Caco-2 (cell line): ENCODE measurements around the gene MOB2. TPM values are rescaled to one million over a fixed set of nuclear protein-coding genes. Genes with fewer than 3 reads are reported as not detected.

ENCODE experiments used
- BruUV-seq: library from RNA; stranded (reverse); fragments of 400-500 nt; replicated peaks from 2 replicates; lab custom pipeline; 2021; lab: Mats Ljungman, UMichigan
- CTCF ChIA-PET: fragments of 300-600 bp; sonication (Branson Sonifier 250); formaldehyde crosslinking; loops from one replicate; lab custom pipeline; 2022; ENCODE audit warnings: antibody characterized with exemption; lab: Charles Lee
- POLR2A ChIA-PET: fragments of 300-600 bp; sonication (Branson Sonifier 250); formaldehyde crosslinking; loops from one replicate; lab custom pipeline; 2022; ENCODE audit warnings: antibody characterized with exemption; lab: Charles Lee
- DNase-seq, 2 experiments: peaks; one replicate each; pipeline versions ENCODE4 v3.0.0 to v3.0.0-alpha.2; 2020 to 2022
- H3K27me3 ChIP-seq: replicated peaks from 2 replicates; pipeline ENCODE4 v1.6.0; 2011; ENCODE audit warnings: low read length; ENCODE audit not compliant: control insufficient read depth, insufficient read depth
- H3K36me3 ChIP-seq: 2 replicates; pipeline ENCODE4 v1.5.1; 2011; ENCODE audit warnings: low read length; ENCODE audit not compliant: control insufficient read depth, insufficient read depth
- H3K4me1 ChIP-seq: fragments of 250-450 bp; sonication (Bioruptor Pico); 2 replicates; pipeline ENCODE4 v1.5.1; 2020; ENCODE audit warnings: mild to moderate bottlenecking
- H3K4me3 ChIP-seq: 2 replicates; pipeline ENCODE4 v1.5.1; 2011; ENCODE audit warnings: low read depth, mild to moderate bottlenecking, control low read depth, low read length
- H3K9me3 ChIP-seq: fragments of 250-450 bp; sonication (Bioruptor Pico); 2 replicates; pipeline ENCODE4 v1.5.1; 2020; ENCODE audit warnings: mild to moderate bottlenecking, moderate library complexity
- H3K27ac Mint-ChIP-seq: one replicate; pipeline ENCODE4 v1.8.0; 2022; ENCODE audit warnings: mixed read lengths; ENCODE audit not compliant: unreplicated experiment
- H3K27me3 Mint-ChIP-seq: one replicate; pipeline ENCODE4 v1.8.0; 2022; ENCODE audit warnings: mixed read lengths; ENCODE audit not compliant: insufficient read depth, unreplicated experiment
- H3K36me3 Mint-ChIP-seq: one replicate; pipeline ENCODE4 v1.8.0; 2022; ENCODE audit warnings: mild to moderate bottlenecking, mixed read lengths; ENCODE audit not compliant: insufficient read depth, unreplicated experiment
- H3K4me1 Mint-ChIP-seq: one replicate; pipeline ENCODE4 v1.8.0; 2022; ENCODE audit warnings: low read depth, mixed read lengths; ENCODE audit not compliant: unreplicated experiment
- H3K4me3 Mint-ChIP-seq: one replicate; pipeline ENCODE4 v1.8.0; 2022; ENCODE audit warnings: mild to moderate bottlenecking, moderate library complexity, mixed read lengths; ENCODE audit not compliant: unreplicated experiment
- H3K9me3 Mint-ChIP-seq: one replicate; pipeline ENCODE4 v1.8.0; 2022; ENCODE audit warnings: mixed read lengths; ENCODE audit not compliant: unreplicated experiment
- intact Hi-C: fragments of 100-400 bp; cut with micrococcal nuclease; formaldehyde crosslinking; loops from one replicate; pipeline ENCODE4 v1.10.0; 2022; ENCODE audit not compliant: unreplicated experiment
- total RNA-seq: library from RNA; stranded (reverse); gene quantifications from 2 replicates; pipeline ENCODE4 v1.2.3, GENCODE V29; 2022
- TF ChIP-seq, protein P1 (sequence below), 2 experiments: fragments of 200-600 bp in 1 of 2; IDR thresholded peaks; 1 replicate in 1 of 2; 2 replicates in 1 of 2; pipeline versions ENCODE4 v1.5.1 to v1.8.0; 2011 to 2022; ENCODE audit warnings: antibody characterized with exemption in 1 of 2, control low read depth in 1 of 2, inconsistent platforms in 1 of 2, low read depth in 1 of 2, low read length in 1 of 2, mild to moderate bottlenecking in 1 of 2, moderate library complexity in 1 of 2; ENCODE audit not compliant: insufficient read depth in 1 of 2, severe bottlenecking in 1 of 2, unreplicated experiment in 1 of 2

The MOB2 gene
- total RNA-seq, 1 experiment from 2014 or later = 32.7 TPM

DNA sequence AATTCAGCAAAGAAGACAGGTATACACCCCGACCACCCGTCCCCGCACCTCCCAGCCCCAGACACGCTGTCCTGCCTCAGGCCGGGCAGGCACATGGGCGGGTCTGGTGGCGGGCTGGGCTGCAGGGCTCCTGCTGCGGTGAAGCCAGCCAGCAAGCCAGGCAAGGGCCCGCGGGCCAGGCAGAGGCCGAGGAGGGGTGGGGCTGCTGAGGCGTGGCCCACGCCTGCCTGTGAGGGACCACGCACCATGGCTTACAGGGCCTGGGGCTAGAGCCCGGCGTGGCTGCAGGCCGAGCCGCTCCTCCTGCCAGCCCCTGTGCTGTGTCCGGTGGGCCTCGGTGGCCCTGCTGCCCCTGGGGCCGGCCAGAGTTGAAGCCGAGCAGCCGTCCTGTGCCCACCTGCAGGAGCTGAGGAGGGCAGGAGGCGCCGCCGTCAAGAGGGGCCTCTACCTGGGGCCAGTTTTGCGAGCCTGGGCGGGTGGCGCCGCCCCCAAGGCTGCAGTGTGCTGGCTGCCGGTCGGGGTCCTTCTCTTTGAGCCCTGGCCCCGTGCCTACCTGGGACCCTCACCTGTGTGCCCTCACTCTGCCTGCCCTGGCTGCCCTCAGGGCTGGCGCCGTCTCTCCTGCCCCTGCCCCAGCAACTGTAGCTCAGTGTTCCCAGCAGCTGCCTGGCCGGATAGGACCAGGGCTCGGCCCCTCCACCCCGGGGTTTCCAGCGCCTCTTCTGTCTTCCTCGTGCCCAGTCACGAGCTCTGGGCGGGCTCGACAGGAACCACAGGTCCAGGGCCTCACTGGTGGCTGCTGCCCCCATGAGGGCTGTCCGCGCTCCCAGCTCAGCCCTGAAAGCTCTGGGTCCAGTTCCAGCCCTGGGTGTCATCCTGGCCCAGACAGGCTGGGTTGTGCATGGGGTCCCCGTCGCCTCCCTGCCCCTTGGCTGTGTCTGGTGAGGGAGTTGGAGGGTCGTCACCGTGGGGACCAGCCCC, 38.4 kb downstream of the MOB2 start:
- Mint-ChIP-seq H3K9me3 (no peaks in the 10 kb centered on the region), H3K4me1 (no peaks in the 10 kb centered on the region), H3K36me3 (peaks cover 12% of the 10 kb centered on the region), H3K27me3 (no peaks in the 10 kb centered on the region), H3K27ac (no peak overlapping the region), H3K4me3 (no peak overlapping the region)
- BruUV-seq = no TSS peak
- no peak for DNase-seq
- Histone ChIP-seq H3K36me3 (no peaks in the 10 kb centered on the region), H3K4me3 (no peak overlapping the region), H3K27me3 (no peaks in the 10 kb centered on the region), H3K4me1 (no peaks in the 10 kb centered on the region), H3K9me3 (no peaks in the 10 kb centered on the region)
- TF ChIP-seq, protein P1, sequence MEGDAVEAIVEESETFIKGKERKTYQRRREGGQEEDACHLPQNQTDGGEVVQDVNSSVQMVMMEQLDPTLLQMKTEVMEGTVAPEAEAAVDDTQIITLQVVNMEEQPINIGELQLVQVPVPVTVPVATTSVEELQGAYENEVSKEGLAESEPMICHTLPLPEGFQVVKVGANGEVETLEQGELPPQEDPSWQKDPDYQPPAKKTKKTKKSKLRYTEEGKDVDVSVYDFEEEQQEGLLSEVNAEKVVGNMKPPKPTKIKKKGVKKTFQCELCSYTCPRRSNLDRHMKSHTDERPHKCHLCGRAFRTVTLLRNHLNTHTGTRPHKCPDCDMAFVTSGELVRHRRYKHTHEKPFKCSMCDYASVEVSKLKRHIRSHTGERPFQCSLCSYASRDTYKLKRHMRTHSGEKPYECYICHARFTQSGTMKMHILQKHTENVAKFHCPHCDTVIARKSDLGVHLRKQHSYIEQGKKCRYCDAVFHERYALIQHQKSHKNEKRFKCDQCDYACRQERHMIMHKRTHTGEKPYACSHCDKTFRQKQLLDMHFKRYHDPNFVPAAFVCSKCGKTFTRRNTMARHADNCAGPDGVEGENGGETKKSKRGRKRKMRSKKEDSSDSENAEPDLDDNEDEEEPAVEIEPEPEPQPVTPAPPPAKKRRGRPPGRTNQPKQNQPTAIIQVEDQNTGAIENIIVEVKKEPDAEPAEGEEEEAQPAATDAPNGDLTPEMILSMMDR (IDR thresholded peaks at IDR 0.05; ENCODE audit: insufficient read depth in 1 of 2, low read depth in 1 of 2, low read length in 1 of 2, severe bottlenecking in 1 of 2, unreplicated experiment in 1 of 2) = no peak
- intact Hi-C loops = no loop called here
- ChIA-PET POLR2A (no interaction called here), CTCF (no interaction called here)

DNA sequence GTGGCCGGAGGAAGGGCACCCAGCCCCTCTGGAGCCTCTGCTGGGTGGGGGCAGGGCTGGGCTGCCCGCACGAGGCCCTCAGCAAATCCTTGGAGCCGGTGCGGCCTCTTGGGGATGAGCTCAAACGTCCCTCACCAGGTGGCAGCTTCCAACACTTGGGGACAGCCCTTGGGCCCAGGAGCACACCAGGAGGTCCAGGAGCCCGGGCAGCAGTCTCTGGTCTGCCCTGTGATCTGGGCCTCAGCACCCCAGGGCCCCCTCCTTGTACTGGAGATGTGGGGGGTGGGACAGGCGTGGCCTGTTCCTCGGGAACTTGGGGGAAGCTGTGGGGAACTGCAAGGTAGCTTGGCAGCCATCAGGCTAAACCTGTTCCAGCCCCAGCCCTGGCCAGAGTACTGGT, 40.0 kb downstream of the MOB2 start:
- H3K27ac Mint-ChIP-seq = no peak overlapping the region
- BruUV-seq = no TSS peak
- H3K36me3 ChIP-seq = no peaks in the 10 kb centered on the region
- POLR2A ChIA-PET = no interaction called here
- DNase-seq = no peak
- intact Hi-C loops = no loop called here
- no peaks in the 10 kb centered on the region for H3K27me3 Mint-ChIP-seq
- no peaks in the 10 kb centered on the region for H3K9me3 ChIP-seq
- no peak overlapping the region for H3K4me3 Mint-ChIP-seq
- H3K4me3 ChIP-seq = no peak overlapping the region
- no peaks in the 10 kb centered on the region for H3K9me3 Mint-ChIP-seq
- TF ChIP-seq, protein P1 (IDR thresholded peaks at IDR 0.05; ENCODE audit: insufficient read depth in 1 of 2, low read depth in 1 of 2, low read length in 1 of 2, severe bottlenecking in 1 of 2, unreplicated experiment in 1 of 2) = no peak
- peaks cover 8% of the 10 kb centered on the region for H3K36me3 Mint-ChIP-seq
- CTCF ChIA-PET = no interaction called here
- H3K4me1 ChIP-seq = no peaks in the 10 kb centered on the region
- H3K27me3 ChIP-seq = no peaks in the 10 kb centered on the region
- no peaks in the 10 kb centered on the region for H3K4me1 Mint-ChIP-seq

DNA sequence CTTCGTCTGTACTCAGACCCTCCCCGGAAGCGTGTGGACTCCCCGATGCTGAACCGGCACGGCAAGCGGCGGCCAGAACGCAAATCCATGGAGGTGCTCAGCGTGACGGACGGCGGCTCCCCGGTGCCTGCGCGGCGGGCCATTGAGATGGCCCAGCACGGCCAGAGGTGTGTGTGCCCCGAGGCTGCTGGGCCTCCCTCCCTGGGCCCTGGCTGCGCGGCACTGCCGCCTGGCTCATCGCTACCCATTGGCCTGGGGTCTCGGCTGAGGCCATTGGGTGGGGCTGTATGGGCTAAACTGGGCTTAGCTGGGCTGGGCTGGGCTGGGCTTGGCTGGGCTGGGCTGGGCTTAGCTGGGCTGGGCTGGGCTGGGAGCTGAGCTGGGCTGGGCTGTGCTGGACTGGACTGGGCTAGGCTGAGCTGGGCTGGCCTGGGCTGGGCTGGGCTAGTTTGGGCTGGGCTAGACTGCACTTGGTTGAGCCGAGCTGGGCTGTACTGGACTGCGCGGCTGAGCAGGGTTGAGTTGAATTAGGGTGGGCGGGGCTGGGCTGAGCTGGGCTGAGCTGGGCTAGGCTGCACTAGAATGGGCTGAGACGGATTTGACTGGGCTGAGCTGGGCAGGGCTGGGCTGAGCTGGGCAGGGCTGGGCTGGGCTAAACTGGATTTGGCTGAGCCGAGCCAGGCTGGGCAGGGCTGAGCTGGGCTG, 40.7 kb downstream of the MOB2 start:
- ChIA-PET CTCF (no interaction called here), POLR2A (no interaction called here)
- Histone ChIP-seq H3K27me3 (no peaks in the 10 kb centered on the region), H3K4me3 (no peak overlapping the region), H3K9me3 (no peaks in the 10 kb centered on the region), H3K4me1 (no peaks in the 10 kb centered on the region), H3K36me3 (no peaks in the 10 kb centered on the region)
- DNase-seq = no peak
- H3K9me3 Mint-ChIP-seq = no peaks in the 10 kb centered on the region
- no peak overlapping the region for H3K4me3 Mint-ChIP-seq
- H3K36me3 Mint-ChIP-seq = peaks cover 8% of the 10 kb centered on the region
- TF ChIP-seq, protein P1 (IDR thresholded peaks at IDR 0.05; ENCODE audit: insufficient read depth in 1 of 2, low read depth in 1 of 2, low read length in 1 of 2, severe bottlenecking in 1 of 2, unreplicated experiment in 1 of 2) = no peak
- intact Hi-C loops = no loop called here
- no TSS peak for BruUV-seq
- H3K27me3 Mint-ChIP-seq = no peaks in the 10 kb centered on the region
- H3K4me1 Mint-ChIP-seq = no peaks in the 10 kb centered on the region
- no peak overlapping the region for H3K27ac Mint-ChIP-seq
